HFFc6 (cell line): ENCODE results near the gene SUGCT. TPM values are rescaled to one million over a fixed set of nuclear protein-coding genes. Genes with fewer than 3 reads are reported as not detected.

Experiments
- DNase-seq: peaks from one replicate; pipeline ENCODE4 v3.0.0-alpha.2; 2018
- H3K27ac Mint-ChIP-seq: 2 replicates; pipeline ENCODE4 v1.8.0; 2020; ENCODE audit warnings: mild to moderate bottlenecking, mixed read lengths
- H3K27me3 Mint-ChIP-seq: 2 replicates; pipeline ENCODE4 v1.8.0; 2021; ENCODE audit warnings: mild to moderate bottlenecking, moderate library complexity, mixed read lengths; ENCODE audit not compliant: insufficient read depth
- H3K36me3 Mint-ChIP-seq: 2 replicates; pipeline ENCODE4 v1.8.0; 2021; ENCODE audit warnings: low read depth, mixed read lengths
- H3K4me1 Mint-ChIP-seq: 2 replicates; pipeline ENCODE4 v1.8.0; 2020; ENCODE audit warnings: low read depth, mixed read lengths
- H3K4me3 Mint-ChIP-seq: 2 replicates; pipeline ENCODE4 v1.8.0; 2020; ENCODE audit warnings: mild to moderate bottlenecking, moderate library complexity, mixed read lengths
- H3K9me3 Mint-ChIP-seq: 2 replicates; pipeline ENCODE4 v1.8.0; 2020; ENCODE audit warnings: mild to moderate bottlenecking, mixed read lengths
- CTCF ChIP-seq: fragments of 200-600 bp; sonication (generic); IDR thresholded peaks from 2 replicates; pipeline ENCODE4 v1.5.0; 2021; ENCODE audit warnings: antibody characterized with exemption, mild to moderate bottlenecking
- total RNA-seq, 6 experiments: library from RNA; stranded (reverse); fragmentation: NEBNext Ultra II Directional; extraction: Animal tissue kit (Norgen Biotek cat#: 25700); gene quantifications; 2 replicates in 1 of 6; 3 replicates in 5 of 6; pipeline ENCODE4 v1.2.3, GENCODE V29; 2021

The SUGCT gene
- total RNA-seq, 6 experiments from 2014 or later: 12.9 to 20.1 (median 17.1) TPM

- peak; percentile 55 for DNase-seq
- Mint-ChIP-seq H3K4me1 (peaks cover 19% of the 10 kb centered on the region), H3K27me3 (no peaks in the 10 kb centered on the region), H3K36me3 (no peaks in the 10 kb centered on the region), H3K27ac (peak overlapping the region; percentile 79), H3K9me3 (no peaks in the 10 kb centered on the region), H3K4me3 (peak overlapping the region; percentile 62)
- TF ChIP-seq CTCF: no peak
Observed at GRCh38 chr7:40673285-40673684, 538.5 kb downstream of the SUGCT start.

GRCh38 chr7:40674316-40674715, 539.5 kb downstream of the SUGCT start:
- no peaks in the 10 kb centered on the region for H3K9me3 Mint-ChIP-seq
- H3K4me1 Mint-ChIP-seq: peaks cover 19% of the 10 kb centered on the region
- DNase-seq: no peak
- no peak overlapping the region for H3K27ac Mint-ChIP-seq
- H3K36me3 Mint-ChIP-seq: no peaks in the 10 kb centered on the region
- TF ChIP-seq CTCF: no peak
- no peak overlapping the region for H3K4me3 Mint-ChIP-seq
- H3K27me3 Mint-ChIP-seq: no peaks in the 10 kb centered on the region

GRCh38 chr7:40675741-40676140, 540.9 kb downstream of the SUGCT start:
- H3K27me3 Mint-ChIP-seq: no peaks in the 10 kb centered on the region

DNA sequence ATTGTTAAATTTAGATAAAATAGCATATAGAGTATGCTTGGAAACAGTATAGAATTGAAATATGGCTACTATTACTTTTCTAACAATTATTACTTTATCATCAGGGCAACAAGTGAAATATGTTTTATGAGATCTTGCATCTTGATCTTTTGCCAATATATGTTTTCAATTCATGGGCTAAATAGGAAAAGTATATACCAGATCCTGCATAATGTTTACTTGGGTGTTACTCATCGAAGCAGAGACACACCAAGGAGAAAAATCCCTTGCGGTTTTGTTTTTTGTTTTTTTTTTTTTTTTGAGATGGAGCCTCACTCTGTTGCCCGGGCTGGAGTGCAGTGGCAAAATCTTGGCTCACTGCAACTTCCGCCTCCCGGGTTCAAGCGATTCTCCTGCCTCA, 541.4 kb downstream of the SUGCT start:
- Mint-ChIP-seq H3K27ac (no peak overlapping the region), H3K9me3 (no peaks in the 10 kb centered on the region), H3K4me3 (no peak overlapping the region), H3K36me3 (no peaks in the 10 kb centered on the region), H3K27me3 (no peaks in the 10 kb centered on the region), H3K4me1 (peaks cover 19% of the 10 kb centered on the region)
- no peak for TF ChIP-seq CTCF
- DNase-seq: no peak

More at GRCh38 chr7:40675741-40676140, 540.9 kb downstream of the SUGCT start:
- no peak for TF ChIP-seq CTCF
- Mint-ChIP-seq H3K4me1 (peaks cover 19% of the 10 kb centered on the region), H3K9me3 (no peaks in the 10 kb centered on the region), H3K4me3 (no peak overlapping the region), H3K27ac (no peak overlapping the region), H3K36me3 (no peaks in the 10 kb centered on the region)
- DNase-seq: no peak

DNA sequence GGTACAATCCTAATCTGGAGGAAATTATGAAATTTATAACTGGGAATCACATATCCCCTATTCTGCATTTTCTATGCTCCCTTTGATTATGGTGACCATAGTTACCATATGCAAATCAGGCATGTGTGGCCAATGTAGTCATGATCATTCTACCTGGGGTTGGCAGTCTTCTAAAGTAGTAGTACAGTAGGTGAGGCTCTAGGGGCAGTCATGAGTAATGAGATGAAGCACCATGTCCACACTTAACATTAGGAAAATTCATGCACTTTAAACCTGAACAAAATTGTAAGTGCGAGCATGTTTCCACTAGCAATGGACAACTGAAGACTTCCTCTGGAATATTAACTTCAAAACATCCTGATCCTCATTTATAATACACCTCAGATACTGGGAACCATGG, 545.9 kb downstream of the SUGCT start:
- no peaks in the 10 kb centered on the region for H3K27me3 Mint-ChIP-seq
- no peak overlapping the region for H3K27ac Mint-ChIP-seq
- H3K36me3 Mint-ChIP-seq: no peaks in the 10 kb centered on the region
- TF ChIP-seq CTCF: peak; percentile 65
- H3K4me1 Mint-ChIP-seq: no peaks in the 10 kb centered on the region; the same call in 1 of the 2 replicates
- H3K9me3 Mint-ChIP-seq: no peaks in the 10 kb centered on the region
- DNase-seq: no peak
- H3K4me3 Mint-ChIP-seq: no peak overlapping the region

DNA sequence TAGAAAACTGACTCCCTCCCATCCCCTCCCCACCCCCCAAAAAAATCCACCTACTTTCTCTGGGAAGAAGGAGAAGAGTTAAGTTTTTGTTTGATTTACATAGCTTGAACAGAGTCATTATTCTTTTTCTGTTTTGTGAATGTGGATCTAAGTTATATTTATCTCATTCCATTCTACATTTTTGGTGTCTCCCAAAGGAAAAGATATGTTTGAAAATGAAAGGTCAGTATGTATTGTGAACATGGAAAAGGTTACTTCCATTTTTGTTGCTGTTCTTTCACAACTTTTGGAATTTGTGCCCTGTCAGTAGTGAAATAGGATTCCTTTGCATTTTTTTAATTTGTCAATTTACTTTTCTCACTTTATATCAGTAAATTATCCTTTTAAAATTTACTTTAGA, 547.9 kb downstream of the SUGCT start:
- Mint-ChIP-seq H3K4me1 (no peaks in the 10 kb centered on the region), H3K27ac (no peak overlapping the region), H3K9me3 (no peaks in the 10 kb centered on the region), H3K27me3 (no peaks in the 10 kb centered on the region), H3K36me3 (no peaks in the 10 kb centered on the region), H3K4me3 (no peak overlapping the region)
- DNase-seq: no peak
- TF ChIP-seq CTCF: no peak
